Endothelial cell of umbilical vein (primary cell): ENCODE results near the gene LAMC1. TPM values are rescaled to one million over a fixed set of nuclear protein-coding genes. Genes with fewer than 3 reads are reported as not detected.

Experiments used
- BruUV-seq: library from RNA; stranded (reverse); fragments of 400-500 nt; replicated peaks from 2 replicates; lab custom pipeline; 2021; lab: Mats Ljungman, UMichigan
- CTCF ChIA-PET: fragments of 300-600, 350-600 bp; sonication (Branson Sonifier 250); formaldehyde crosslinking; loops from one replicate; lab custom pipeline; 2021; ENCODE audit warnings: antibody characterized with exemption, inconsistent platforms; lab: Charles Lee
- POLR2A ChIA-PET: fragments of 300-600, 350-600 bp; sonication (Branson Sonifier 250); formaldehyde crosslinking; loops from one replicate; lab custom pipeline; 2021; ENCODE audit warnings: antibody characterized with exemption, inconsistent platforms; lab: Charles Lee
- DNase-seq: peaks from one replicate; pipeline ENCODE4 v3.0.0-alpha.2; 2011; ENCODE audit warnings: low read depth, low spot score
- FAIRE-seq: peaks from 2 replicates; lab custom pipeline; 2011; peaks lifted over from hg19 to GRCh38; lab: Jason Lieb, UNC
- H2AFZ ChIP-seq: 2 replicates; pipeline ENCODE4 v1.6.0; 2012; ENCODE audit warnings: low read depth, low read length, control low read depth, inconsistent platforms
- H3K27ac ChIP-seq: 2 replicates; pipeline ENCODE4 v1.5.1; 2011; ENCODE audit warnings: low read depth, mild to moderate bottlenecking, control low read depth, low read length, moderate library complexity; ENCODE audit not compliant: insufficient read depth
- H3K27me3 ChIP-seq, 2 experiments: 2 replicates each; pipeline versions ENCODE4 v1.6.0 to v1.6.1; 2011; ENCODE audit warnings: low read length in 2 of 2, mixed read lengths in 1 of 2; ENCODE audit not compliant: control insufficient read depth in 2 of 2, insufficient read depth in 2 of 2
- H3K36me3 ChIP-seq, 2 experiments: 2 replicates in 1 of 2; 3 replicates in 1 of 2; pipeline ENCODE4 v1.5.1; 2011; ENCODE audit warnings: low read length in 2 of 2, mild to moderate bottlenecking in 1 of 2, moderate library complexity in 1 of 2; ENCODE audit not compliant: control insufficient read depth in 2 of 2, insufficient read depth in 2 of 2; ENCODE audit errors: extremely low read depth in 1 of 2
- H3K4me1 ChIP-seq: 3 replicates; pipeline ENCODE4 v1.5.1; 2011; ENCODE audit warnings: mild to moderate bottlenecking, low read length; ENCODE audit not compliant: control insufficient read depth, insufficient read depth; ENCODE audit errors: extremely low read depth
- H3K4me2 ChIP-seq: 2 replicates; pipeline ENCODE4 v1.6.1; 2011; ENCODE audit warnings: low read length, control low read depth, mixed read lengths; ENCODE audit not compliant: insufficient read depth
- H3K4me3 ChIP-seq, 3 experiments: fragments of 200-600 bp in 1 of 3; sonication (generic), shearing (Covaris generic) in 1 of 3; replicated peaks in 1 of 3; 2 replicates each; pipeline ENCODE4 v1.5.1; 2011 to 2016; ENCODE audit warnings: control low read depth in 3 of 3, low read length in 3 of 3, mild to moderate bottlenecking in 2 of 3, inconsistent platforms in 1 of 3, low read depth in 1 of 3, moderate library complexity in 1 of 3; ENCODE audit not compliant: insufficient read depth in 1 of 3
- H3K79me2 ChIP-seq: 2 replicates; pipeline ENCODE4 v1.6.0; 2012; ENCODE audit warnings: low read length, inconsistent platforms; ENCODE audit not compliant: control insufficient read depth, insufficient read depth
- H3K9ac ChIP-seq: replicated peaks from 2 replicates; pipeline ENCODE3; 2011; ENCODE audit warnings: low read length, control low read depth; ENCODE audit not compliant: insufficient read depth; ENCODE audit errors: extremely low read depth
- H3K9me1 ChIP-seq: replicated peaks from 3 replicates; pipeline ENCODE4 v1.6.0; 2011; ENCODE audit warnings: mild to moderate bottlenecking, low read length; ENCODE audit not compliant: control insufficient read depth, insufficient read depth; ENCODE audit errors: extremely low read depth
- H3K9me3 ChIP-seq: replicated peaks from 2 replicates; pipeline ENCODE4 v1.5.1; 2012; ENCODE audit warnings: low read length, inconsistent platforms; ENCODE audit not compliant: control insufficient read depth, insufficient read depth
- H4K20me1 ChIP-seq: replicated peaks from 2 replicates; pipeline ENCODE3; 2011; ENCODE audit warnings: mild to moderate bottlenecking, low read length; ENCODE audit not compliant: control insufficient read depth, insufficient read depth; ENCODE audit errors: extremely low read depth
- CTCF ChIP-seq, 2 donors: IDR thresholded peaks; 1 replicate in 1 of 2; 2 replicates in 1 of 2; pipeline ENCODE4 v1.5.1; 2011; ENCODE audit warnings: low read length in 2 of 2, mild to moderate bottlenecking in 2 of 2, moderate library complexity in 2 of 2, control low read depth in 1 of 2, inconsistent platforms in 1 of 2, low read depth in 1 of 2; ENCODE audit not compliant: insufficient read depth in 1 of 2; ENCODE audit errors: extremely low read depth in 1 of 2
- EZH2 ChIP-seq: IDR thresholded peaks from 2 replicates; pipeline ENCODE4 v1.6.1; 2012; ENCODE audit warnings: borderline replicate concordance, low read depth, mild to moderate bottlenecking, moderate library complexity, low read length, inconsistent platforms; ENCODE audit not compliant: severe bottlenecking
- FOS ChIP-seq: IDR thresholded peaks from 2 replicates; pipeline ENCODE4 v1.6.1; 2011; ENCODE audit warnings: mild to moderate bottlenecking, low read length, moderate library complexity, borderline replicate concordance; ENCODE audit not compliant: insufficient read depth
- GATA2 ChIP-seq: IDR thresholded peaks from 2 replicates; pipeline ENCODE4 v1.7.0; 2011; ENCODE audit warnings: low read depth, mild to moderate bottlenecking, moderate library complexity, mixed read lengths, low read length; ENCODE audit not compliant: insufficient read length, insufficient read depth
- JUN ChIP-seq: IDR thresholded peaks from 2 replicates; pipeline ENCODE4 v1.6.1; 2011; ENCODE audit warnings: borderline replicate concordance, low read depth; ENCODE audit not compliant: insufficient read length, insufficient read depth
- MAX ChIP-seq: IDR thresholded peaks from 2 replicates; pipeline ENCODE4 v1.6.1; 2011; ENCODE audit not compliant: insufficient read depth, insufficient read length
- MYC ChIP-seq: IDR thresholded peaks from one replicate; pipeline ENCODE4 v1.6.1; 2011; ENCODE audit warnings: mild to moderate bottlenecking, low read depth, low read length
- POLR2A ChIP-seq: IDR thresholded peaks from 2 replicates; pipeline ENCODE4 v1.6.1; 2012; ENCODE audit warnings: low read depth, mild to moderate bottlenecking, control low read depth, low read length
- POLR2AphosphoS5 ChIP-seq: IDR thresholded peaks from 2 replicates; pipeline ENCODE4 v1.6.1; 2012; ENCODE audit warnings: low read depth, mild to moderate bottlenecking, control low read depth, low read length, moderate library complexity; ENCODE audit not compliant: insufficient read depth
- dilution Hi-C: fragments of 300-500 bp; cut with MboI; formaldehyde crosslinking; loops from one replicate; pipeline ENCODE4 v1.15.0; 2019; ENCODE audit warnings: low sequenced_read_pairs; ENCODE audit not compliant: extremely low pct_ligation_motif_present
- intact Hi-C: fragments of 100-400 bp; cut with micrococcal nuclease; formaldehyde crosslinking; loops from one replicate; pipeline ENCODE4 v1.10.0; 2022
- polyA plus RNA-seq, 4 experiments: library from polyadenylated mRNA; depleted of rRNA in 3 of 4; stranded (reverse) in 3 of 4; unstranded in 1 of 4; fragments of >200 nt; gene quantifications; 2 replicates each; pipeline versions ENCODE4 v1.2.1 to v1.2.3, GENCODE V29; 2011 to 2012; ENCODE audit warnings: missing spikeins in 1 of 4
- total RNA-seq: library from RNA; stranded (reverse); gene quantifications from 2 replicates; pipeline ENCODE4 v1.2.3, GENCODE V29; 2021

Gene LAMC1
- total and polyA plus RNA-seq, 2 donors (not counting 3 experiments of a cell fraction or from before 2014, with no cell fraction given) = 92.5 to 216 TPM

- Histone ChIP-seq H2AFZ (peak overlapping the region; percentile 39), H3K79me2 (no peaks in the 10 kb centered on the region), H3K9me1 (no peaks in the 10 kb centered on the region), H3K4me1 (peaks cover 25% of the 10 kb centered on the region), H3K4me3 (no peak overlapping the region), H3K27me3 (no peaks in the 10 kb centered on the region), H3K36me3 (no peaks in the 10 kb centered on the region), H3K9ac (peak overlapping the region; percentile 58), H3K9me3 (no peaks in the 10 kb centered on the region), H3K27ac (peak overlapping the region; percentile 64), H4K20me1 (no peaks in the 10 kb centered on the region), H3K4me2 (peak overlapping the region; percentile 60)
- dilution Hi-C loops = no loop called here
- ChIA-PET POLR2A (interaction anchor here (0.6 kb wide), 1 partner anchor 79 kb away, joined by 4 read pairs; no protein-coding TSS in a partner anchor), CTCF (interaction anchor here (1.0 kb wide), 2 partner anchors 20 to 59 kb away, joined by 3 read pairs; no protein-coding TSS in a partner anchor)
- FAIRE-seq (peak; percentile 88), DNase-seq (peak; percentile 44)
- TF ChIP-seq POLR2AphosphoS5 (peak; percentile 41), JUN (peak; percentile 43), GATA2 (no peak), MYC (no peak), FOS (peak; percentile 43)
- intact Hi-C loops = loop anchor here (1.0 kb wide), 2 partner anchors 16 to 25 kb away; no protein-coding TSS in a partner anchor
- no TSS peak for BruUV-seq
Observed at GRCh38 chr1:183164340-183164739, 141.1 kb downstream of the LAMC1 start.

- no peaks in the 10 kb centered on the region for H3K27me3 ChIP-seq
Observed at GRCh38 chr1:183164963-183165362, 141.7 kb downstream of the LAMC1 start.

More at GRCh38 chr1:183164963-183165362, 141.7 kb downstream of the LAMC1 start:
- Histone ChIP-seq H3K4me1 (peaks cover 25% of the 10 kb centered on the region), H3K27ac (no peak overlapping the region), H3K9me1 (no peaks in the 10 kb centered on the region), H3K79me2 (no peaks in the 10 kb centered on the region), H3K9ac (no peak overlapping the region), H4K20me1 (no peaks in the 10 kb centered on the region), H3K36me3 (no peaks in the 10 kb centered on the region), H3K9me3 (no peaks in the 10 kb centered on the region), H2AFZ (no peak overlapping the region), H3K4me3 (no peak overlapping the region), H3K4me2 (no peak overlapping the region)
- DNase-seq = no peak
- intact Hi-C loops = loop anchor here (1.0 kb wide), 2 partner anchors 15 to 26 kb away; no protein-coding TSS in a partner anchor
- dilution Hi-C loops = no loop called here
- POLR2A ChIA-PET = no interaction called here
- TF ChIP-seq POLR2A (no peak), GATA2 (no peak), MYC (no peak), MAX (no peak), FOS (no peak), POLR2AphosphoS5 (no peak), EZH2 (no peak), CTCF (IDR thresholded peaks at IDR 0.05; ENCODE audit: extremely low read depth in 1 of 2, insufficient read depth in 1 of 2, low read depth in 1 of 2, low read length in 2 of 2) (no peak), JUN (no peak)
- FAIRE-seq = no peak
- no TSS peak for BruUV-seq
- CTCF ChIA-PET = no interaction called here
